HepG2 (cell line): Measurements from ENCODE around the gene SRSF4. TPM values are rescaled to one million over a fixed set of nuclear protein-coding genes. Genes with fewer than 3 reads are reported as not detected.
A peak's percentile ranks its signal among the peaks of the same experiment; 100 is the strongest.

Source experiments
- ATAC-seq: fragments of 200-7000 bp; cut with Tn5 transposase; 3 replicates; pipeline ENCODE4 v1.9.1; 2020; ENCODE audit warnings: mild to moderate bottlenecking, moderate library complexity
- BruUV-seq: library from RNA; stranded (reverse); fragments of 400-500 nt; replicated peaks from 2 replicates; lab custom pipeline; 2021; lab: Mats Ljungman, UMichigan
- CTCF ChIA-PET: fragments of 300-600 bp; formaldehyde crosslinking; extraction: SDS; loops from one replicate; lab custom pipeline; 2021; ENCODE audit warnings: low total read pairs, inconsistent platforms, low intra/inter-chr PET ratio; lab: Yijun Ruan, JAX
- POLR2A ChIA-PET: fragments of 350-600 bp; sonication (Branson Sonifier 250); formaldehyde crosslinking; loops from one replicate; lab custom pipeline; 2020; ENCODE audit warnings: antibody characterized with exemption, inconsistent platforms; lab: Yijun Ruan, JAX
- DNase-seq: peaks from one replicate; pipeline ENCODE4 v3.0.0-alpha.2; 2015; ENCODE audit warnings: low spot score
- FAIRE-seq: peaks from 3 replicates; lab custom pipeline; 2011; peaks lifted over from hg19 to GRCh38; lab: Jason Lieb, UNC
- H2AFZ ChIP-seq: one replicate; pipeline ENCODE4 v1.6.1; 2011; ENCODE audit warnings: low read length, inconsistent platforms
- H3K27ac ChIP-seq: fragments of 300-600 bp; 3 replicates; pipeline ENCODE4 v1.8.0; 2011; ENCODE audit warnings: mixed run types, mild to moderate bottlenecking, mixed read lengths, low read length, inconsistent platforms; ENCODE audit not compliant: insufficient read depth; ENCODE audit errors: extremely low read length
- H3K27me3 ChIP-seq, 2 experiments: fragments of 200-600 bp in 1 of 2; 2 replicates in 1 of 2; 3 replicates in 1 of 2; pipeline versions ENCODE4 v1.6.0 to v1.8.0; 2011; ENCODE audit warnings: low read length in 2 of 2, mild to moderate bottlenecking in 2 of 2, moderate library complexity in 2 of 2, inconsistent platforms in 1 of 2; ENCODE audit not compliant: insufficient read depth in 2 of 2, control insufficient read depth in 1 of 2
- H3K36me3 ChIP-seq, 2 experiments: fragments of 200-600 bp in 1 of 2; replicated peaks in 1 of 2; 2 replicates in 1 of 2; 3 replicates in 1 of 2; pipeline versions ENCODE4 v1.5.1 to v1.8.0; 2011; ENCODE audit warnings: low read length in 2 of 2, inconsistent platforms in 1 of 2; ENCODE audit not compliant: insufficient read depth in 2 of 2, control insufficient read depth in 1 of 2
- H3K4me1 ChIP-seq: 2 replicates; pipeline ENCODE4 v1.5.1; 2012; ENCODE audit warnings: low read length, inconsistent platforms; ENCODE audit not compliant: insufficient read depth
- H3K4me2 ChIP-seq: 2 replicates; pipeline ENCODE4 v1.6.0; 2011; ENCODE audit warnings: low read depth, low read length, inconsistent platforms
- H3K4me3 ChIP-seq, 3 experiments: fragments of 200-600 bp in 1 of 3; sonication (generic), shearing (Covaris generic) in 1 of 3; replicated peaks in 1 of 3; 2 replicates each; pipeline ENCODE4 v1.5.1; 2011 to 2016; ENCODE audit warnings: low read length in 3 of 3, inconsistent platforms in 2 of 3, low read depth in 2 of 3, mild to moderate bottlenecking in 2 of 3, control low read depth in 1 of 3, mixed read lengths in 1 of 3; ENCODE audit not compliant: insufficient read depth in 1 of 3
- H3K79me2 ChIP-seq: one replicate; pipeline ENCODE4 v1.6.1; 2011; ENCODE audit warnings: low read length, inconsistent platforms; ENCODE audit not compliant: insufficient read depth
- H3K9ac ChIP-seq: 2 replicates; pipeline ENCODE4 v1.6.0; 2011; ENCODE audit warnings: mild to moderate bottlenecking, low read depth, low read length, inconsistent platforms; ENCODE audit not compliant: insufficient read depth
- H3K9me3 ChIP-seq: 2 replicates; pipeline ENCODE4 v1.5.1; 2012; ENCODE audit warnings: mild to moderate bottlenecking, low read length
- H4K20me1 ChIP-seq: 2 replicates; pipeline ENCODE4 v1.6.0; 2011; ENCODE audit warnings: inconsistent platforms, mild to moderate bottlenecking, low read length, moderate library complexity; ENCODE audit not compliant: insufficient read depth
- AGO2 ChIP-seq: fragments of 200-400 bp; formaldehyde crosslinking; optimal IDR thresholded peaks from 2 replicates; pipeline ENCODE3; 2017; ENCODE audit warnings: mild to moderate bottlenecking, low read depth, low read length, moderate library complexity
- ATF7 ChIP-seq, 2 experiments: fragments of 450-650 bp in 1 of 2; sonication (generic) in 1 of 2; formaldehyde crosslinking in 1 of 2; IDR thresholded peaks; 2 replicates each; pipeline versions ENCODE4 v1.4.0 to v1.6.1; 2016 to 2020; ENCODE audit warnings: antibody characterized with exemption in 1 of 2, mild to moderate bottlenecking in 1 of 2, missing genetic modification reagents in 1 of 2
- E2F1 ChIP-seq: sonication (generic); formaldehyde crosslinking; IDR thresholded peaks from 2 replicates; pipeline ENCODE4 v1.5.0; 2020; ENCODE audit warnings: missing genetic modification reagents
- MYNN ChIP-seq: sonication (generic); formaldehyde crosslinking; IDR thresholded peaks from 2 replicates; pipeline ENCODE4 v1.4.0; 2020; ENCODE audit warnings: mild to moderate bottlenecking, low read depth, missing genetic modification reagents
- NCOR1 ChIP-seq: fragments of 200-600 bp; sonication (generic); IDR thresholded peaks from 2 replicates; pipeline ENCODE4 v1.7.0; 2017; ENCODE audit warnings: antibody characterized with exemption, low read length, borderline replicate concordance
- RBM22 ChIP-seq: fragments of 200-400 bp; formaldehyde crosslinking; optimal IDR thresholded peaks from 2 replicates; pipeline ENCODE3; 2017; ENCODE audit warnings: mild to moderate bottlenecking, low read length, moderate library complexity
- TEAD3 ChIP-seq: optimal IDR thresholded peaks from 2 replicates; pipeline ENCODE3; 2016; ENCODE audit warnings: borderline replicate concordance
- ZNF17 ChIP-seq: sonication (generic); formaldehyde crosslinking; IDR thresholded peaks from 2 replicates; pipeline ENCODE4 v1.5.0; 2020; ENCODE audit warnings: mild to moderate bottlenecking, missing genetic modification reagents
- ZNF468 ChIP-seq: sonication (generic); formaldehyde crosslinking; IDR thresholded peaks from 2 replicates; pipeline ENCODE4 v1.8.0; 2022; ENCODE audit warnings: mild to moderate bottlenecking, moderate library complexity, missing genetic modification reagents
- ZNF574 ChIP-seq: sonication (generic); formaldehyde crosslinking; IDR thresholded peaks from 2 replicates; pipeline ENCODE4 v1.4.0; 2020; ENCODE audit warnings: missing genetic modification reagents
- ZNF589 ChIP-seq: sonication (generic); formaldehyde crosslinking; conservative IDR thresholded peaks from 2 replicates; pipeline ENCODE4 v1.8.0; 2022; ENCODE audit warnings: mild to moderate bottlenecking, moderate library complexity, missing genetic modification reagents
- WGBS: methylation state at CpG from one replicate; pipeline ENCODE4 v1.1.6; 2017; ENCODE audit warnings: low lambda C conversion rate; 5-methylcytosine and 5-hydroxymethylcytosine counted together
- in situ Hi-C: cut with HindIII; loops from 2 replicates; pipeline ENCODE4 v1.10.0; 2017; ENCODE audit warnings: low pct_unique_long_range_greater_than_20kb; ENCODE audit not compliant: extremely low pct_ligation_motif_present
- intact Hi-C: fragments of 100-400 bp; cut with micrococcal nuclease; formaldehyde crosslinking; loops from one replicate; pipeline ENCODE4 v1.10.0; 2022; ENCODE audit not compliant: unreplicated experiment
- polyA plus RNA-seq, 8 experiments: library from polyadenylated mRNA; depleted of rRNA in 3 of 8; stranded (reverse) in 7 of 8; unstranded in 1 of 8; fragments of >200 nt; fragmentation: Illumina TruSeq in 4 of 8; extraction: Trizol in 4 of 8; gene quantifications; 2 replicates each; pipeline versions ENCODE4 v1.2.1 to v1.2.3, GENCODE V29; 2011 to 2016; ENCODE audit warnings: low read depth in 4 of 8, missing spikeins in 1 of 8, mixed read lengths in 1 of 8; ENCODE audit not compliant: insufficient read depth in 1 of 8
- total RNA-seq, 5 experiments: library from RNA; depleted of rRNA; stranded (reverse); fragments of >200 nt; fragmentation: Illumina TruSeq; extraction: Trizol; gene quantifications; 2 replicates each; pipeline ENCODE4 v1.2.3, GENCODE V29; 2016; ENCODE audit warnings: low read depth in 1 of 5

Gene SRSF4
- total and polyA plus RNA-seq, 2 of the 13 experiments (the other 11 are each of a cell fraction or from before 2014, with no cell fraction given): 37.7 to 50.9 TPM

GRCh38 chr1:29145739-29146437 is 35.8 kb downstream of the SRSF4 start (continued):
- 0 out of 2 replicates have a peak, but pooled peaks have one; percentile 28 for TF ChIP-seq ATF7 (IDR thresholded peaks at IDR 0.05)
- TF ChIP-seq ATF7 (CRISPR knock-in tag; IDR thresholded peaks at IDR 0.05): no peak

GRCh38 chr1:29144178-29144577 is 37.5 kb downstream of the SRSF4 start:
- CTCF ChIA-PET: no interaction called here
- BruUV-seq: no TSS peak
- Histone ChIP-seq H3K9me3 (no peaks in the 10 kb centered on the region), H4K20me1 (no peaks in the 10 kb centered on the region), H3K36me3 (peaks cover 7 to 22% of the 10 kb centered on the region in 2 experiments; a peak in 4 of 5 replicates), H3K4me3 (no peak overlapping the region), H3K4me2 (no peak overlapping the region), H3K79me2 (no peaks in the 10 kb centered on the region), H2AFZ (no peak overlapping the region), H3K9ac (no peak overlapping the region), H3K27me3 (no peaks in the 10 kb centered on the region), H3K27ac (no peak overlapping the region)
- in situ Hi-C loops (no loop called here), intact Hi-C loops (no loop called here)
- FAIRE-seq: no peak
- no peak for DNase-seq
- WGBS: 87% methylated on average over 2 of the region's 2 CpGs
- POLR2A ChIA-PET: interaction anchor here (1.0 to 3.2 kb wide), 2 partner anchors 20 to 38 kb away, joined by 4 to 13 read pairs; partner anchors contain the start of genes SRSF4 and TMEM200B
- TF ChIP-seq ZNF589 (CRISPR knock-in tag) (no peak), AGO2 (peak; percentile 12), TEAD3 (CRISPR knock-in tag) (peak; percentile 13), RBM22 (peak; percentile 30)
- TF ChIP-seq, all 625 proteins: peak for 3
- H3K4me1 ChIP-seq: peaks cover 32% of the 10 kb centered on the region
- no peak for ATAC-seq

- in situ Hi-C loops (no loop called here), intact Hi-C loops (no loop called here)
- DNase-seq (no peak), FAIRE-seq (no peak), ATAC-seq (no peak)
- Histone ChIP-seq H3K9ac (no peak overlapping the region), H3K27ac (no peak overlapping the region), H3K79me2 (no peaks in the 10 kb centered on the region), H3K4me1 (peaks cover 32% of the 10 kb centered on the region), H3K4me3 (no peak overlapping the region), H3K4me2 (no peak overlapping the region), H4K20me1 (no peaks in the 10 kb centered on the region), H2AFZ (no peak overlapping the region), H3K36me3 (peaks cover 2 to 8% of the 10 kb centered on the region in 2 experiments; a peak in 4 of 5 replicates), H3K27me3 (no peaks in the 10 kb centered on the region), H3K9me3 (no peaks in the 10 kb centered on the region)
- ChIA-PET POLR2A (no interaction called here), CTCF (no interaction called here)
- no TSS peak for BruUV-seq
- 100% methylated on average over 2 of the region's 2 CpGs for WGBS
- TF ChIP-seq E2F1 (CRISPR knock-in tag) (no peak), MYNN (CRISPR knock-in tag) (no peak), ZNF574 (CRISPR knock-in tag) (no peak), ZNF17 (CRISPR knock-in tag) (no peak), ZNF468 (CRISPR knock-in tag) (no peak), NCOR1 (no peak)
These were observed 39.0 kb downstream of the SRSF4 start for GRCh38 chr1:29142714-29143113.
